Tibial nerve (tissue), 4 donors: ENCODE results near the gene IL25. TPM values are rescaled to one million over a fixed set of nuclear protein-coding genes. Genes with fewer than 3 reads are reported as not detected.
A peak's percentile ranks its signal among the peaks of the same experiment; 100 is the strongest.

Experiments used
- DNase-seq, 2 donors: peaks; one replicate each; pipeline ENCODE4 v3.0.0-alpha.2; 2019; ENCODE audit warnings: low spot score in 2 of 2
- H3K27ac ChIP-seq, 4 donors: fragments of 200-600 bp; sonication (generic) in 3 of 4; one replicate each; pipeline ENCODE4 v1.5.1; 2017 to 2019; ENCODE audit warnings: mild to moderate bottlenecking in 1 of 4
- H3K27me3 ChIP-seq, 2 donors: fragments of 200-600 bp; sonication (generic) in 1 of 2; one replicate each; pipeline versions ENCODE4 v1.5.1 to v1.6.0; 2017 to 2019
- H3K36me3 ChIP-seq, 3 donors: fragments of 200-600 bp; sonication (generic); one replicate each; pipeline ENCODE4 v1.5.1; 2018 to 2019
- H3K4me1 ChIP-seq, 4 donors: fragments of 200-600 bp; sonication (generic) in 3 of 4; one replicate each; pipeline ENCODE4 v1.5.1; 2017 to 2019
- H3K4me3 ChIP-seq, 4 donors: fragments of 200-600 bp; sonication (generic) in 3 of 4; one replicate each; pipeline ENCODE4 v1.5.1; 2017 to 2019; ENCODE audit warnings: mild to moderate bottlenecking in 1 of 4, moderate library complexity in 1 of 4
- H3K9me3 ChIP-seq, 4 donors: fragments of 200-600 bp; sonication (generic) in 3 of 4; one replicate each; pipeline ENCODE4 v1.5.1; 2017 to 2019
- EP300 ChIP-seq, 2 donors: sonication (generic); formaldehyde crosslinking; IDR thresholded peaks; one replicate each; pipeline ENCODE4 v1.6.1; 2017; ENCODE audit warnings: antibody characterized with exemption in 2 of 2, mild to moderate bottlenecking in 1 of 2
- POLR2A ChIP-seq, 2 donors: fragments of 450-650 bp; IDR thresholded peaks; one replicate each; pipeline ENCODE4 v1.6.1; 2017; ENCODE audit warnings: antibody characterized with exemption in 2 of 2, mild to moderate bottlenecking in 2 of 2, moderate library complexity in 2 of 2
- WGBS, 2 donors: methylation state at CpG; one replicate each; pipeline ENCODE4 v1.1.5; 2018; 5-methylcytosine and 5-hydroxymethylcytosine counted together
- total RNA-seq, 4 donors: library from RNA; depleted of rRNA; stranded (reverse); fragments of >200 nt; gene quantifications; one replicate each; pipeline ENCODE4 v1.1.0, GENCODE V29; 2016
- TF ChIP-seq, protein P1 (sequence below), 5 experiments: fragments of 200-600 bp in 3 of 5; fragments of 450-650 bp in 2 of 5; sonication (generic) in 3 of 5; IDR thresholded peaks; one replicate each; pipeline ENCODE4 v1.5.1; 2016 to 2019; ENCODE audit warnings: antibody characterized with exemption in 5 of 5, mild to moderate bottlenecking in 3 of 5, moderate library complexity in 2 of 5

IL25 gene
- total RNA-seq, 4 donors from 2014 or later, result not detected

DNA sequence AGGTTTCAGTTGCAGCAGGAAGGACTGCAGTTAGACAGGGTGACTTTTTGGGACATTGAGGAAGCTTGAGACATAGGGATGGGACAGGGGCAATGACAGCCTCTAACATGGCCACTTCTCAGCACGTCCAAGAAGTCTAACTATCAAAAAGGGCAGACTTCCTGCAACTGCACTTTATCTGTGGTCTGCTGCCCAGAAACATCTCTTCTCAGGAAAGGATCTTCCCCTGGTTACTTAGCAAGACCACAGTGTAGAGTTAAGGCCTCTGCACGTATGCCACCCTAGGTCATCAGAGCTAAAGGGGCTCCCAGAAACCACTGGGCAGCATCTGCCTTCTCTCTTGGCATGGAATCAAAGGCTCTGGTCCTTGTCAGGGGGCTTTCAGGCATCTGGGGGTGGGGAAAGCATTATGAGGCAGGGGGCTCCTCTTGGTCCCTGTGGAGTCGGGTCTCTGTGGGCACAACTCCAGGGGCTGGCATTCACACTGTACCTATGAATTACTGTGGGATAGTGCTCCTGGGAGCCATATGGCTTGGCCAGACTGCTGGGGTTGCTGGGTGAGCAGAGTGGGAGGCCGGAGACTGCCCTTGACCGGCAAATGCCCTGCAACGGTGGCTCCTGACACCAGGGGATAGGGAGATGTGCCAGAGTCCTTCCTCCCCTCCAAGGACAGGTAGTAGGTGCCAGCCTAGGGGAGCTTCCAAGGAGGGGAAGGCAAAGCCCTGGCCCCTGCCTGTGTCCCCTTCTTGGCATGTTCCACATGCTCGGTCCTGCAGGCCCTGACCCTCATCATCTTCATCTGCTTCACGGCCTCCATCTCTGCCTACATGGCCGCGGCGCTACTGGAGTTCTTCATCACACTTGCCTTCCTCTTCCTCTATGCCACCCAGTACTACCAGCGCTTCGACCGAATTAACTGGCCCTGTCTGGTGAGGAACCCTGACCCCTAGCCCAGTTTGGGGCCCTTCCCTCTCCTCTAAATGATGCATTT lies 5.3 kb downstream of the IL25 start:
- H3K9me3 ChIP-seq, result no peaks in the 10 kb centered on the region
- H3K27ac ChIP-seq, result peak overlapping the region; percentile 58 to 90 (median 74)
- no peaks in the 10 kb centered on the region for H3K36me3 ChIP-seq
- peaks cover 0 to 70% (median 6%) of the 10 kb centered on the region in 4 donors for H3K4me1 ChIP-seq
- DNase-seq, result no peak
- TF ChIP-seq EP300 (IDR thresholded peaks at IDR 0.05) (no peak), POLR2A (IDR thresholded peaks at IDR 0.05) (no peak)
- TF ChIP-seq, protein P1, sequence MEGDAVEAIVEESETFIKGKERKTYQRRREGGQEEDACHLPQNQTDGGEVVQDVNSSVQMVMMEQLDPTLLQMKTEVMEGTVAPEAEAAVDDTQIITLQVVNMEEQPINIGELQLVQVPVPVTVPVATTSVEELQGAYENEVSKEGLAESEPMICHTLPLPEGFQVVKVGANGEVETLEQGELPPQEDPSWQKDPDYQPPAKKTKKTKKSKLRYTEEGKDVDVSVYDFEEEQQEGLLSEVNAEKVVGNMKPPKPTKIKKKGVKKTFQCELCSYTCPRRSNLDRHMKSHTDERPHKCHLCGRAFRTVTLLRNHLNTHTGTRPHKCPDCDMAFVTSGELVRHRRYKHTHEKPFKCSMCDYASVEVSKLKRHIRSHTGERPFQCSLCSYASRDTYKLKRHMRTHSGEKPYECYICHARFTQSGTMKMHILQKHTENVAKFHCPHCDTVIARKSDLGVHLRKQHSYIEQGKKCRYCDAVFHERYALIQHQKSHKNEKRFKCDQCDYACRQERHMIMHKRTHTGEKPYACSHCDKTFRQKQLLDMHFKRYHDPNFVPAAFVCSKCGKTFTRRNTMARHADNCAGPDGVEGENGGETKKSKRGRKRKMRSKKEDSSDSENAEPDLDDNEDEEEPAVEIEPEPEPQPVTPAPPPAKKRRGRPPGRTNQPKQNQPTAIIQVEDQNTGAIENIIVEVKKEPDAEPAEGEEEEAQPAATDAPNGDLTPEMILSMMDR (IDR thresholded peaks at IDR 0.05), result no peak
- peak overlapping the region; percentile 11 to 45 (median 20) for H3K4me3 ChIP-seq
- WGBS, 2 donors, result 52 to 63% methylated on average over 14 of the region's 14 CpGs
- no peaks in the 10 kb centered on the region for H3K27me3 ChIP-seq

DNA sequence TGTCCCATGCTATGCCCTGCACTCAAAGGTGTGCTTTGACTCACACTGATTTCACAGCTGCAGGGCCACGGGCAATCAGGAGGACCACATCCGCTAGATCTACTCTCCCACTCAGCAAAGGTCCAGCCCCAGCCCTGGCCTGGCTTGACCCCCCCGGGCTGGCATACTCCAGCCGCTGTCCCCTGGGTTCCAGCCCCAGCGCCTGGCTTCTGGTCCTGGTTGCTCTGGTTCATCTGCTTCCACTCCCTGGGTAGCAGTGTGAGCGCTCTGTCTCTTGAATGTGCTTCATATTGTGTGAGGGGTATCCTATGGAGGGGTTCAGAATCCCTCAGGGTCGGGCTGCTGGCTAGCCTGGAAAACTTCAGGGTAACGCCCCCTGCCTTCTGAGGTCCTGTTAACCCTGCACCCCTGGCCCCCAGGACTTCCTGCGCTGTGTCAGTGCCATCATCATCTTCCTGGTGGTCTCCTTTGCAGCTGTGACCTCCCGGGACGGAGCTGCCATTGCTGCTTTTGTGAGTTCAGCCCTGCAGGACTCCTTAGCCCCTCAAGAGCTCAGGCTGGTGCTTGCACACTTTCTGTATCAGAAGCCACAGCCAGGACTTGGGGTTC lies 6.1 kb downstream of the IL25 start:
- H3K36me3 ChIP-seq, result no peaks in the 10 kb centered on the region
- no peak for TF ChIP-seq EP300 (IDR thresholded peaks at IDR 0.05)
- TF ChIP-seq, protein P1 (IDR thresholded peaks at IDR 0.05), result no peak
- no peak for TF ChIP-seq POLR2A (IDR thresholded peaks at IDR 0.05)
- DNase-seq, result no peak
- no peaks in the 10 kb centered on the region for H3K9me3 ChIP-seq
- peak overlapping the region in 3 of 4 donors; percentile 66 to 90 (median 83) for H3K27ac ChIP-seq
- WGBS, 2 donors, result 47 to 60% methylated on average over 11 of the region's 11 CpGs
- peak overlapping the region in 3 of 4 donors; percentile 11 to 45 (median 13) for H3K4me3 ChIP-seq
- H3K27me3 ChIP-seq, result no peaks in the 10 kb centered on the region
- H3K4me1 ChIP-seq, result peaks cover 0 to 62% (median 6%) of the 10 kb centered on the region in 4 donors

DNA sequence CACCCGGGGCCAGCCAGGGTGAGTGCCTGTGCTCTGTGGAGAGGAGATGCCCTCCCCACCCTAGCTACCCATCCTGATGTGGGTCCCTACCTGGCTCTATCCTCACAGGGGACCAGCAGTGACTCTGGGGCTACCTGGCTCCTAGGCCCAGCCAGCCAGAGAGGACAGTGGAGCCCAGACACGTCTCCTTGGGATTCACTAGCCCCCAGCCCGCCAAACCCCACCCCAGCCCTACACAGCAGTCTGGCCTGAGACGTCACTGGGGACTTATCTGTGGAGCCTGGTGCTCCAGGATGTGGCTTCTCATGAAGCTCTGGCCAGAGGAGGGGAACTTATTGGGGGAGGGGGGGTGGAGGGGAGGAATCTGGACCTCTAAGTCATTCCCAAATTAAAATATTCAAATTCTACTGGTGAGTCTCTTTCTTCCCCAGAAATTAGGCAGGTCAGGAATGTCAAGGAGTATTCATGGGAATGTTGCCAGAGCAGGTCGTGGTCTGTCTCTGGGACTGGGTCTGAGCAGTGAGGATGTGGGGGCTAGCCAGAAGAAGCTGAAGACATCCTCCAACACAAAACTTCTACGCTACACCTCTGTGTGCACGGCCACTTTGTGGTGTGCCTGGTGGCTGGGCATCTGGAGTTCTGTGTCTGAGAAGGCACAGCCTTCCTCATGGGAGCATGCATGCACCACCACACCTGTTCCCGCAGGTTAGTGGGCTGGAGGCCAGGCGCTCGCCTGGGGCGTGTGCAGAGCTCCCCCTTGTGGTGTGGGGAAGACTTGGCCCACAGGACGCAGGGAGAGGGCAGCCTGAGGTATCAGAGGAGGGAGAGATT lies 7.0 kb downstream of the IL25 start:
- no peak overlapping the region for H3K4me3 ChIP-seq
- 41 to 48% methylated on average over 12 of the region's 12 CpGs for WGBS, 2 donors
- no peaks in the 10 kb centered on the region for H3K9me3 ChIP-seq
- DNase-seq, result no peak
- H3K4me1 ChIP-seq, result peaks cover 0 to 62% (median 6%) of the 10 kb centered on the region in 4 donors
- no peak for TF ChIP-seq POLR2A (IDR thresholded peaks at IDR 0.05)
- TF ChIP-seq, protein P1 (IDR thresholded peaks at IDR 0.05), result peak; percentile 85 to 93 (median 88)
- TF ChIP-seq EP300 (IDR thresholded peaks at IDR 0.05), result peak in 1 of 2 donors; percentile 49
- H3K36me3 ChIP-seq, result no peaks in the 10 kb centered on the region
- peak overlapping the region in 2 of 4 donors; percentile 83 to 90 for H3K27ac ChIP-seq
- H3K27me3 ChIP-seq, result no peaks in the 10 kb centered on the region

DNA sequence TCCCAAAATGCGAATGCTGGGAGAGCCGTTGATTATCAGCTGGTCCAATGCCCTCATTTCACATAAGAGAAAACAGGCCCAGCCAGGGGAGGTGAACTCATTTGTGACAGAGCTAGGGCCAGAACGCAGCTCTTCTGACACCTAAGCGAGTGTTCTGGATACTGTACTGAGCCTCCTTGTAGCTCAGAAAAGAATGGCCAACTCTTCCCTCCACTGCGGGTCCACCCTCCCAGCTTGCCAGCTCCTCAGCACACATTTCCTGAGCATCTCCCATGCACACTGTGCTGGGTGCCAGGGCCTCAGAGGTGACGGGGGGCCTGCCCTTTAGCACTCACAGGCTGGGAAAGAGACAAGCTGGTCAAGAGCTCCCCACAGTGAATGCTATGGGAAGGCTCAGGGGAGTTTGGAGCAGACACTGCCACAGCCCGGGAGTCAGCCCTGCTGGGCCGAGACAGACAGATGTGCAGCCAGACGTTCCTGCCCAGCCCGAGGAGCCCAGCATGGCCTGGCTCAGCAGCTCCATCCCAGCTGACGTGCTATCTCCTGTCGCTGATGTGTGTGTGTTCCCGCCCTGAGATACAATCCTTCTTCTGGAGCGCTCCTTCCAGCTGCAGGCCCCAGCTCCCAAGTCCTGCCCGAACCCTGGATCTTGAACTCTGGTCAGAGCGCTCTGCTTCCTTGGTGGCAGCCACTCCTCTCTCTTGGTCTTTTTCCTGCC lies 7.7 kb downstream of the IL25 start:
- peaks cover 0 to 55% (median 5%) of the 10 kb centered on the region in 4 donors for H3K4me1 ChIP-seq
- no peaks in the 10 kb centered on the region for H3K9me3 ChIP-seq
- H3K27me3 ChIP-seq, result no peaks in the 10 kb centered on the region
- peak overlapping the region in 2 of 4 donors; percentile 33 to 90 for H3K27ac ChIP-seq
- H3K36me3 ChIP-seq, result no peaks in the 10 kb centered on the region
- DNase-seq, result no peak
- TF ChIP-seq EP300 (IDR thresholded peaks at IDR 0.05) (no peak), POLR2A (IDR thresholded peaks at IDR 0.05) (no peak)
- TF ChIP-seq, protein P1 (IDR thresholded peaks at IDR 0.05), result no peak
- H3K4me3 ChIP-seq, result no peak overlapping the region
- WGBS, 2 donors, result 46 to 49% methylated on average over 12 to 16 of the region's 16 CpGs
